ENCODE measurements around the gene GSC2.
A peak's percentile ranks its signal among the peaks of the same experiment; 100 is the strongest.
"Not testable (repeated sequence)": the region's sequence is repeated elsewhere in the genome, so short reads cannot be mapped to it uniquely, and the experiment has no call there.

The GSC2 gene

DNA sequence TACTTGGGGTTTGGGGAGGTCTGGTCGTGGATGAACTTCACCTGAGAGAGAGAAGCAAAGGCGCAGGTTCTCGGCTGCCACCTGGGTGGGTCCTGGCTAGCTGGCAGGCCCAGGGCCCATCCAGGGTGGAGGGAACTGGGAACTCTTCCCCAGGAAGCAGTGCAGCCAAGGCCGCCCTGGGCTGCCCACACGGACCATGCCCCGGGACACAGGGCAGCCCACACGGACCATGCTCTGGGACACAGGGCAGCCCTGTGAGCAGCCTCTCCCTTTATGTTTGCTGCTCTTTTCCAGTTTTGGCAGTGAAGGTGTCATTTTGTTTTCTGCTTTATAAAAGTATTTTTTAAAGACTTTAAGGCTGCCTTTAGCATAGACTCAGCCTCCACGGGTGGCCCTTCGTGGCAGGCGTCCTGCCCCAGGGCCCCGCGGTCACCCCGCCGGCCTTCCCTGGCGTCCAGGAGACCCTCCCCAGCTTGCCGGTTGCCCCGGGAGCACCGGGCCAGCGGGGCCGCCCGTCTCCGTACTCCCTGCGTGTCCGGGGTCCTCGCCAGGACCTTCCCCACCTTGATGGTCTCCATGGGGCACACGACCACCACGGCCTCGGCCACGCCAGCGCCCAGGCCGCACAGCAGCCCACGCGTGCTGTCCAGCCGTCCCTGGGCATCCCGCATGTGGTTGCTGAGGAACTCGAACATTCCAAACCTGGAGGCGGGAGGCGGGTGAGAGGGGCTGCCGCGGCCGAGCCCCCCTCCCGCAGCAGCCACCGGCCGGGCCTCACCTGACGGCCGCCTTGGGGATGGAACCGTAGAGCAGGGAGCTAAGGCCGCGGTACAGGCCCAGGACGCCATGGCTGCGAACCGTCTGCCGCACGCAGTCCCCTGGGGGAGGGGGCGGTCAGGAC lies 27.3 kb upstream of the GSC2 start:
- DNase-seq, result no peak

DNA sequence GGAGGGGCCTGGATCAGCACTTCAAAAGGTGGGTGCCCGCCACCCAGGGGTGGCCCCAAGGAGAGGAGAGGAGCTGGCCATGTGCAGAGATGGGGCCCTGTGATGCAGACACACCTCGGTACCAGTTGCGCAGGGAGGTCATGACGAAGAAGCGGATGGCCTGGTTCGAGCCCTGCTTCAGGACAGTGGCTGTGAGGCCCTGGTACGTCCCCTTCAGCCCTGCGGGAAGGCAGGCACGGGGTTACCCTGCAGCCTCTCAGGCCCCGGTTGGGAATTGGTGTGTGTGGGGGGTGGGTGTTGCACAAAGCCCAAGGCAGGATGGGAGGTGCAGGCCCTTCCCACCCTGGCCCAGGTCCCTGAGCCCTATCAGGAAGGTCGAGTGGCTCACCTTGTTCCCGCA lies 26.6 kb upstream of the GSC2 start:
- DNase-seq, result no peak

DNA sequence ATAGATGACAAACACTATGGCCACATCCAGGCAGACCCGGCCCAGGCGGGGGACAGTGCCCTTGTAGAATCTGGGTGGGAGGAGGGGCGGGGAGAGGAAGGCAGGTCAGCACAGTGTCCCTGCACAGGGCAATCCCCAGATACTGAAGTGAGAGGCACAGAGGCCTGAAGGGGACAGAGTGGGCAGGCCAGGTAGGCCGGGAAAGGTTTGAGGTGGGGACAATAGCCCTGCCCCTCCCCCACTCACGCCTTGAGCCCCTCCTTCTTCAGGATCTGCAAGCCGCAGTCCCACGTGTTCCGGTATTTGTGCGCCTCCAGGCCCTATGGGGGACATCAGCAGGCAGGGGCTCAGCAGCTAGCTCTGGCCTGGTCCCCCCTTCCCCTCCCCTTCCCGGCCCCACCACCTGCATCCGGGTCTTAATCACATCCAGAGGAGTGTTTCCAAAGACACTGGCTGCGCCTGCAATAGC lies 26.1 kb upstream of the GSC2 start:
- DNase-seq, result no peak

DNA sequence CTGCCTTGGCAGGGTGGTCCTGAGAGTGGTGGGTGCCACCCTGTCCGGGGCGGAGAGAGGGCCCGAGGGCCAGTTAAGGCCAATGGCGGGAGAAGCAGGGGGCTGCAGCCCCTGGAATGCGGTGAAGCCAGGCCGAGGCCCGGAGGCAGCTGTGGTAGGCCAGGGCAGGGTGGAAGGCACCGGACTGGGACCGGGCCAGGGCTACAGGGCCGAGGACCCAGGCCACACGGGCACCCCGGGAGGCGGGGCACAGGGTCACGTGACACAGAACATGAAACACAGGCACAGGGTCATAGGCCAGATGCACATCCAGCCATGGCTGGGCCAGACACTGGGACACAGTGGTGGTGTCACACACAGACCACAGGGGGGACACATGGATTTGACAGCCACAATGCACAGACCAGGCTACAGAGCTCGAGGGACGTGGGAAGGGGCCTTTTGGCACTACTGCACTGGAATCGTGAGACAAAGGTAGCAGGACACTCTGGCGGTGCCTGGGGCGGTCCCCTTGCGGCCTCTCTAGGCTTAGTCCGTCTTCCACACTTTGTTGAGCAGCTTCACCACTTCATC lies 25.6 kb upstream of the GSC2 start:
- no peak for DNase-seq

DNA sequence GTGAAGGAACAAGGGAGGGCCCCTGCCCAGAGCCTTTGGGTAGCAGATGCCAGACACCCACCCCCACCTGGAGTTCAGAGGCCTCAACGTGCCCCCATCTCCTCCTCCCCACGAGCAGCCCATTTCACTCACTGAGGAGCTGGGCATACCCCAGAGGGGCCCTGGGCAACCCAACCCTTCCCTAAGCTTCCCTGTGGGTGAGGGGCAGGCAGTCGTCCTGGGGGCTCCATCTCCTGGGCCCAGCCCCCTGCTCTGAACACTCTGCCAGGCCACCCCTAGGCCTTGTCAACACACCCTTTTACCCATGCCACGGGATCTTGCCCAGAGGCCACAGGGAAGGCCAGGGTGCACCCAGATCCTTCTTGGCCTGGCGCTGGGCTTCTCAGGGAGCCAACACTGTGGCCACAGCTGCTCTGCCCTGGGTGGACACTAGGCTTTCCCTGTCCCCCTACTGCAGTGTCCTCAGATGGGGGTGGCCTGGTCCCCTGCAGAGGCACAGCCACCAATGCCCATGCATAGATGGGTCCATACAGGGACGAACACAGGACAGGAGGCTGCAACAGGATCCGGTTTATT lies 25.0 kb upstream of the GSC2 start:
- DNase-seq, result no peak

DNA sequence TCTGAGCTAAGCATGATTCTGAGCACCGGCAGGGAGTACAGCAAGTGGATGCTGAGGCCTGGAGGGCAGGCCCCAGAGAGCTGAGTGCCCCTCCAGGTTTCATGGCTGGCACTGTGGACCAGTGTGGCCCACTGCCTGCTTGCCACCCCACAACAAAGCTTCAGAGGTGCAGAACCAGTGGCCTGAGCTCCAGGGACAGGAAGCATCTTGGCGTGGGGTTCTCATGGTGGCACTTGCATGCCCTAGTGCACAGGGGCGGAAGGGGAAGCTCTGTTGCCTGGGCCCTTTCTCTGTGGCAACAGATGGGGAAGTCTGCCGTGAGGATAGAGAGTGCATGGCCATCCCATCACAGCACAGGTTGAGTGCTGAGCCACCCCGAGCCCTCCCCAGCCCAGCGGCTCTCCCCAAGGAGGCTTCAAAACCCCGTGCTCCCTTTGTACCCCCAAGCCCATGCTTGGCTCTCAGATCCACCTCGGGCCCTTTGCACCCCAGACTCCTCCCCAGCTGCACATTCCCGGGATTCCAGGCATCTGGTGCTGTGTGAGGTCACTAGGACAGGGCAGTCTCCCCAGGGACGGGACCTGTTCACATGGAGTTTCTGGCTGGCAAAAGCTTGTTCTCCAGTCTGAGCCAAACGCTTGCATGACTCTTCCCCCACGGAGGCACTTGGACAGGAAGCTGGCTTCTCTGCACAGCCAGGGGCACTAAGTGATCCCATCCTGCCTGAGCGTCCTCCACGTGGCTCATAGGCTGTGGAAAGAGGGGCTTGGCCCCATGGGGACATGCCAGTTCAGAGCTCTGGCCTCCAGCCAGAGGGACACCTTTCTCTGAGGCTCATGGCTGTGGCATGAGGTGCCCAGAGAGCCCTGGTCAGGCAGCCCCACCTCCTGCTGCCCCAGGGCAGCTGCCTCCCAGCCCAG lies 24.3 kb upstream of the GSC2 start:
- peak; percentile 32 to 58 (median 50) for DNase-seq

DNA sequence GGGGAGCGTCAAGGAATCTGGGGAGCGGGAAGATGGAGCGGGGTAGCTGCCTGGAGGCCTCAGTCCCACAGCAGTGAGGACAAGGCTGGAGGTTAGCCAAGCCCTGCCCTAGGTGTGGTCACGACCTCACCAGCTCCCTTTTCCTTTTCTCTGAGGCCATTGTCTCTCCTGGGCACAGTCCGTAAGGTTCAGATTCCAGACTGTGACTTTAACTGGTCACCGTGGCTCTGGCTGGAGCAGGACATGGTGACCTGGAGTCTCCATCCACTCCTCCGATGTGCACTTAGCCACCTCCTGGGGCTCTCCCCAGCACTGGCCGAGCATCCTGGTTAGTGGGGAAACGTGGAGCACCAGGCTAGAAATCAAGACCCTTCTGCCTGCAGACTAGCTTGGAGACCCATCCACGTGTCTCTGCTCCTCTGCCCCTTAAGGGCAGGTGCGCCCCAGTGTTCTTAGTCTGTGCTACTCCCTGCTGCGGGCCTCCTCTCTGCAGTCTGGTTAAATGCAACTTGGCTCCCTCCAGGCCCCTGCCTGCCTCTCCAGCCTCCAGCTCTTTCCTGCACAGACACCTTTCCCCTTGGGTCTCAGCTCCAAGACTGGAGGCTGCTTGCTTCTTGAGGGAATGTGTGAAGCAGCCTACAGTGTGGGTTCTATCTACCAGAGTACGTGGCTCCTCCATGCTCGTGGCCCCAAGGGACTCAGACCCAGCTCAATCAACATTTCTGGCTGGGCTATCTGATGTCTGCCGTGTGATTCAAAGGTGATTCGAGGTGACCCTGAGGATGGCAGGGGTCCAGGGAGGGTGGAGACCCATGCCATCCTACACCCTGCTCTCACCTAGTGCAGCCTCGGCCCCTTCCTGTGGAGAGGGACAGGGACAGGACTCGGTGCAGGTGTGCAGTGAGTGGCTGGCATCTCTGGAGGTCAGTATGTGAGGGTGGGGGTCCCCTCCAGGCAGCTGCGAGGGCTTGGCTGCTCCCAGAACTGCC lies 23.2 kb upstream of the GSC2 start:
- no peak for DNase-seq

DNA sequence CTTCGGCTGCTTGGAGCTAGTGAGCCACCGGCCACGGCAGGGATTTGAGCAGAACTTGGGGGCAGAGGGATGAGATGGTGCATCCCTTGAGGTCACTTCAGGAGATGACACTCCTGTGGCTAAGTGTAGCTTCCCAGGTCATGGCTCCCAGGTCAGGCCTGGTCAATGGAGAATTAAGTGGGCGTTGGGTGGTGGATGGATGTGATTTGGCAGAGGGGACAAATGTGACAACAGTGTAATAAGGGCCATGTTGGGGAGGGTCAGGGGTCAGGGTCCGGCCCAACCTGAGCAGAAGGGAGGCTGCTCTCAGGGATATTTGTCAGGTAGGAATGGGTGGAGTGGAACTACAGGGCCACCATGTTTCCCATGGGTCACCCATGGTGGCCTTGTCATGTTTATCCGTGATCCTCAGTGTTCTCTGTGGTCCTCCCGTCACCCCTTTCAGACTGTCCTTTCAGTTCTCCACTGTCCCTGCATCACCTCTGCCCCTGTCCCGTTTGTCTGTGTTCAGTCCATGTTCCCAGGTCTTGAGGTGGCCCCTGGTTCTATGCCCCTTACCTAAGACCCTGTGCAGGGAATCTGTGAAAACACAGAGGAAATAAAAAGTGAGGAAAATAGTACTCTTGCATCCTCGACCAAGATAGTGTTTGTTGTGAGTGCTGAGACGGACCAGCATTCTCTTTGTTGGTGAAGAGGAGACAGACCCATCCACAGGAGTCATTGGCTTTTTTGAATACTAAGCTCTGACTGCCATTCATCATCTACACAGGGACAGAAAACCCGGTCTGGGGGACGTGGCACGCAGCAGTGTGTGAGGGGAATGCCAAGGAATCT lies 22.3 kb upstream of the GSC2 start:
- DNase-seq, result no peak

DNA sequence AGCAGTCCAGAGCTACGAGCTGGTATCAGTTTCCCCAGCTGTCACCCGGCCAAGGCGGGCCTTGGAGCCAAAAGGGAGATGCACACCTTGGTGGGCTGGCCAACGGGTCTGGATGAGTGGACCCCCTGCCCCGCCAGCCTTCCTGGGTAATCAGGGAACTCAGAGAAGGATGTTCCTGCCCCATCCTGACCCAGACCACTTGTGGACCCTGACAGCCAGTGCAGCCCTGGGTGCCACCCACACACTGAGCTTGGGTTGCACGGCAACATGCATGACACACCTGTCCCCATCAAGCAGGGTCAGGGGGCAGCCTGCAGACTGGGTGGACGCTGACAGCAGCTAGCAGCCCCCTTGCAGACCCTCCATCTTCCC lies 19.8 kb upstream of the GSC2 start:
- DNase-seq, result no peak

DNA sequence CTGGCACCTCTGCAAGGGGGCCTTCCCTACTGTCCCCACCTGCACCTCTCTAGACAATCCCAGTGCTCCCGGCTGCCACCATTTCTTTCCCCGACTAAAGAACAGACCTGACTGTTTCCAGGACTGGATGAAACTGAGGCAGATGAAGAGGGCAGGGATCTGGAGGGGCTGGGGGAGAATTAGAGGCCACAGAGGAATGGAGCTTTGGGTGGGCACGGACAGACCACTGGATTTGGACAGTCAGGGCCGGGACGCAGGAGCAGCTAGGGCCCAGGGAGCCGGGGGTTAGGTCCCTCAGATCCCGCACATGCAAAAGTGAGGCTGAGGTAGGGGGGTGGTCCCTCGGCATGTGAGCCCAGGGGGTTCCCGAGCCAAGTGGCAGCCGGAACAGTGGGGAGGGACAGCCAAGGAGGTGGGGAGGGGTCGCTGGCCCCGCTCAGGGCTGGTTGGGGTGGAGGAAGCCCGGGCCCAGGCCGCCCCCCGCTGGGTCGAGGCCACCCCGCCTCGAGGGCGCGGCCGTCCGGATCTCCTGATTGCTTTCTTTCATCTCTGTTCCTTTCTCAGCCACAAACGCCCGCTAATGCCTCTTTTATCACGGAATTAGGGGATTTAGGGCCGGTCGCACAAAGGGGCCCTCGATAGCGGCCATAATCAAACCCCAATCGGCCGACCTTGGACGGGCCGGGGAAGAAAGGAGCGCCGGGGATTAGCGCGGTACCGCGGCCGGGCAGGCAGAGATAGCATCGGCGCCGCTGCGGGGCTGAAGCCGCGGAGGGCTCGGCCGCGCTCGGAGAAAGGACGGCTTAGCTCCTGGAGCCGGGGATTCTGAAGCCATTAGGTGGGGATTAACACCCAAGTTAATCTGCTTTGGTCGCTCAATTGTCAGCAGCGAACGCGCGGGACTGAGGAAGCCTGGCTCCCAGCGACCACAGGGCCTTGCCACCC lies 19.2 kb upstream of the GSC2 start:
- DNase-seq, result no peak

DNA sequence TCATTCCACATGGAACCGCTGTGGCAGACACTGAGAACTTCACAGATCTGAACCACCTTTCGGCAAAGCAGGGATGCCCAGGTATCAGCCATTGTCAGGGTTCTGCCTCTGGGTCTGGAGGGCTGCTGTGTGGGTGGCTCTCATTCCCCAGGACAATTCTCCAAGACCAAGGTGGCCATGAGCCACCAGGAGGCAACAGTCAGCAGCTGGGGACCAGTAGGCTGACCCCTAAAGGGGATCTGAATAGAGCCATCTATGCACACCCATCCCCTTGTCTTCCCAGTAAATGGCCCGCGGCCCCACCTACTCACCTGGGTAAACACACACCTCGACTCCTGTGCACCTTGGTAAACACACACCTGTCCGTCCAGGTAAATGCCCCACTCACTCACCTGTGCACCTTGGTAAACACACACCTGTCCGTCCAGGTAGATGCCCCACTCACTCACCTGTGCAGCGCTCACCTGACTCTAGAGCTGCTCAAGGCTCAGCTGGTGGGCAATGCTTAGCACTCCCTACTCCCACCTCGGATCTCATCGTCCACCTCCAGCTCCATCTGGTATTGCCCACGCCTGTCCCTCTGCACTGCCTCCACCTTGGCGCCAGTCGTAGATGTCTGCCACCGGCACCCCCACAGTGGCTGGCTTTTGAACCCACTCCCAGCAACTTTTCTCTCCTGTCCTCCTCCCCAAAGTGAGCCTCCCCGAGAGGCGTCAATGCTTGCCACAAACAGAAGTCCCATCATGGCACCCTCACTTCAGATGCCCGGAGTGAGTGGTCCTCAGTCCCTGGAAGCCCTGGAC lies 18.2 kb upstream of the GSC2 start:
- no peak for DNase-seq

DNA sequence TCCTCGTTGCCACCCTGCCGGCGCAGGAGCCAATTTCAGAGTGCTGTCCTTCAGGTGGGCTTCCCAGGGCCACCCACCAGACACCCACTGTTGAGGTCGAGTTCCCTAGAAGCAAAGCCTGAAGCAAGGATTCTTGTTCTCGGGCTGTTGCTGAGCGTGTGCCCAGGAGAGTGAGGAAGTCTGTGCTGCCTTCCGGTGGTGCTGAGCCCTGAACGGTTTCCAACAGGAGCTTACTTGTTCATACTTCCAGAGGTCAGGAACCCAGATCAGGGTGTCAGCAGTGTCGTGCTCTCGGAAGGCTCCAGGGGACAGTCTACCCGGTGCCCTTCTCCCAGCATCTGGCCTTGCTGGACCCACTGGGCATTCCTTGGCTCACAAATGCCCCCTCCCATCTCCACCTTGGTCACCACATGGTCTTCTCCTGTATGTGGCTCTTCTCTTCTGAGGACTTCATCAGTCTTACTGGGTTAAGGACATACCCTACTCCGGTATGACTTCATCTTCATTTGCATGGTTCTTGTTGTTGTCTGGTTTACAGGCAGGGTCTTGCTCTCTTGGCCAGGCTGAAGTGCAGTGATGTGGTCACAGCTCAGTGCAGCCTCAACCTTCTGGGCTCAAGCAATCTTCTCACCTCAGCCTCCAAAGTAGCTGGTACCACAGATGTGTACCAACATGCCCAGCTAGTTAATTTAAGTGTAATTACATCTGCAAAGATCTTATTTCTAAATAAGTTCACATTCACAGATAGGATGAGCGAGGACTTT lies 17.2 kb upstream of the GSC2 start:
- no peak for DNase-seq

DNA sequence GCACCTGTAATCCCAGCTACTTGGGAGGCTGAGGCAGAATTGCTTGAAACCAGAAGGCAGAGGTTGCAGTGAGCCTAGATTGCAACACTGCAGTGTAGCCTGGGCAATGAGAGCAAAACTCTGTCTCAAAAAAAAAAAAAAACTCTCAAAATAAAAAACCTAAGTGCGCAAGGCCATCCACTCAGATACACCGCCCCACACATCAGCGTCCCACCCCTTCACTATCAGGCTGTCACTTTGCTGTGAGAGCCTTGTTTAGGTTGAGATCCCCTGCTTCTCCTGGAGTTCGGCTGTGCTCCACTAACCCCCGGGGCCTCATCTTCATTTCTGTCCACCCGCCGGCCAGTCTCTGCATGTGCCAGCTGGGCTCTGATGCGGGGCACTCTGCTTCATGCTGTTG lies 16.3 kb upstream of the GSC2 start:
- no peak for DNase-seq

DNA sequence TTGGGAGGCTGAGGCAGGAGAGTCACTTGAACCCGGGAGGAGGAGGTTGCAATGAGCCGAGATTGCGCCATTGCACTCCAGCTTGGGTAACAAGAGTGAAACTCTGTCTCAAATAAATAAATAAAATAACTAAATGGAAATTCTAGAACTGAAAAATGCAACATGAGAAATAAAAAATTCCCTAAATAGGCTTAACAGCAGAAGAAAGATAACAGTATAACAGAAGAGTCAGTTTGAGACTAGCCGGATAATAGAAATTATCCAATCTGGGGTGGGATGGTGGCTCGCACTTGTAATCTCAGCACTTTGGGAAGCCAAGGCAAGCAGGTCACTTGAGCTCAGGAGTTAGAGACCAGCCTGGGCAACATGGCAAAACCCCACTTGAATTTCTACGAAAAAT lies 14.3 kb upstream of the GSC2 start:
- no peak for DNase-seq

DNA sequence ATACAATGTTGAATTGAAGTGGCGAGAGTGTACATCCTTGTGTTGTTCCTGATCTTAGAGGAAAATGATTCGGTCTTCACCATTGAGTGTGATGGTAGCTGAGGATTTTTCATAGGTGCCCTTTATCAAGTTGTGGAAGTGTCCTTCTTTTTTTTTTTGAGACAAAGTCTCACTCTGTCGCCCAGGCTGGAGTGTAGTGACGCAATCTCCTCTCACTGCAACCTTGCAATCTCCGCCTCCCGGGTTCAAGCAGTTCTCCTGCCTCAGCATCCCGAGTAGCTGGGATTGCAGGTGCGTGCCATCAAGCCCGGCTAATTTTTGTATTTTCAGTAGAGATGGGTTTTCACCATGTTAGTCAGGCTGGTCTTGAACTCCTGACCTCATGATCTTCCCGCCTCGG lies 8.6 kb upstream of the GSC2 start:
- DNase-seq, result not testable (repeated sequence)

DNA sequence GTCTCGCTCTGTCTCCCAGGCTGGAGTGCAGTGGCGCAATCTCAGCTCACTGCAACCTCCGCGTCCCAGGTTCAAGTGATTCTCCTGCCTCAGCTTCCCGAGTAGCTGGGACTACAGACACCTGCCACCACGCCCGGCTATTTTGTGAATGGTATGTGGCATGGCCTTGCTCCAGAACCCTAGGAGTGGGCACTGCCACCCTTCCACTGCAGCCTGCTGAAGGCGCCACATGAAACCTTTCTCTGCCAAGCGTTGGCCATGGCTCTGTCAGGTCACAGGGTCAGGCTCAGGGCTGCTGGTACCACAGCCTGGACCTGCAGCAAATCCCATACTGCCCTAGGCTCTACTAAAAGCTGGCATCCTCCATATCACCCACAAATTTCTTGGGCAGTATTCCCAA lies 6.0 kb upstream of the GSC2 start:
- DNase-seq, result not testable (repeated sequence)

DNA sequence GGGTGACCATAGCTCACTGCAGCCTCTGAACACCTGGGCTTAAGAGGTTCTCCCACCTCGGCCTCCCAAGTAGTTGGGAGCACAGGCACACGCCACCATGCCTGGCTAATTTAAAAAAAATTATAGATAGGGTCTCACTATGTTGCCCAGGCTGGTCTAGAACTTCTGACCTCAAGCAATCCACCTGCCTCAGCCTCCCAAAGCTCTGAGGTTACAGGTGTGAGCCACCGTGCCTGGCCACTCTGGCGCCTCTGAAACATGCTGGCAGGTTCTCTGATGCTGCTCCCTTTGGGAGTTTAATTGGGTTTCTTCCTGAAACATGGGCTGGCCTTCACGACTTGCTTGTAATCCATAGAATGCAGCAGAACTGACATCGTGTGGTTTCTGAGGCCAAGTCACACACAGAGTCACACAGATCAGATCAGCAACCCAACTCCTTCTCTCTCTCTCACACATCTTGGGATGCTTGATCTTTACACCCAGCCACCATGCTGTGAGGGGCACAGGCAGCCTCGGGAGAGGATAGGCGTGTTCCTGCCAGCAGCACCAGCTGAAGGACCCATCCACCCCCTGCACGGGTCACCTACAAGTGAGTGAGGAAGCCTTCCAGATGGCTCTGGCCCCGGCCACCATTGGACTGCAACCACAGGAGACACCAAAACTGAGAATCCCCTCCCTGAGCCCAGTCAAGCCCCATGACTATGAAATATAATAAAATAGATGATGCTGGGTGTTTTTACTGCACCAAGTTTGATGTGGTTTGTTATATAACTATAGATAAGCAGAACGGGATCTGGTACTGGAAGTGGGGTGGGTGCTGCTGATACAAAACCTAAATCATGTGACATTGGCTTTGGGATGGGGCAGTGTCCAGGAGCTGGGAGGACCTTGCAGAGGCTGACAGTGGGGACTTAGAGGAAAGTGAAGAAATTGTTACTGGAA lies 3.1 kb upstream of the GSC2 start:
- no peak for DNase-seq
